LNCaP clone FGC (cell line): ENCODE data around the gene CREB5.

Experiments used
- DNase-seq: peaks from one replicate; pipeline ENCODE4 v3.0.0-alpha.2; 2011; ENCODE audit warnings: low read depth
- H3K4me3 ChIP-seq: 2 replicates; pipeline ENCODE4 v1.5.1; 2011; ENCODE audit warnings: mild to moderate bottlenecking, low read depth, low read length, control low read depth
- CTCF ChIP-seq: IDR thresholded peaks from 2 replicates; pipeline ENCODE4 v1.5.1; 2012; ENCODE audit warnings: mild to moderate bottlenecking; ENCODE audit not compliant: control insufficient read depth, insufficient read depth; ENCODE audit errors: extremely low read depth

The CREB5 gene

GRCh38 chr7:28646376-28647075 is 234.2 kb downstream of the CREB5 start:
- no peak for TF ChIP-seq CTCF
- H3K4me3 ChIP-seq: no peak overlapping the region
- DNase-seq: no peak

GRCh38 chr7:28647076-28647421 is 234.7 kb downstream of the CREB5 start:
- no peak overlapping the region for H3K4me3 ChIP-seq
- no peak for TF ChIP-seq CTCF
- no peak for DNase-seq

- no peak for TF ChIP-seq CTCF
- no peak for DNase-seq
- no peak overlapping the region for H3K4me3 ChIP-seq
Observed at GRCh38 chr7:28649189-28649588, 236.9 kb downstream of the CREB5 start.

- TF ChIP-seq CTCF: no peak
- no peak for DNase-seq
- H3K4me3 ChIP-seq: no peak overlapping the region
Observed at GRCh38 chr7:28649811-28650210, 237.5 kb downstream of the CREB5 start.

- DNase-seq: no peak
- H3K4me3 ChIP-seq: no peak overlapping the region
Observed at GRCh38 chr7:28654110-28654509, 241.8 kb downstream of the CREB5 start.

GRCh38 chr7:28656529-28656928 is 244.2 kb downstream of the CREB5 start:
- TF ChIP-seq CTCF: no peak
- H3K4me3 ChIP-seq: no peak overlapping the region
- DNase-seq: no peak

More at GRCh38 chr7:28654110-28654509, 241.8 kb downstream of the CREB5 start:
- no peak for TF ChIP-seq CTCF

- TF ChIP-seq CTCF: no peak
- no peak overlapping the region for H3K4me3 ChIP-seq
- no peak for DNase-seq
Observed at GRCh38 chr7:28658381-28658780, 246.1 kb downstream of the CREB5 start.
